K562 (cell line): ENCODE data around the gene FGF2. TPM values are rescaled to one million over a fixed set of nuclear protein-coding genes. Genes with fewer than 3 reads are reported as not detected.

Experiments used
- HEY1 ChIP-seq: fragments of 250-450 bp; sonication (Bioruptor Pico); IDR thresholded peaks from 2 replicates; pipeline ENCODE4 v1.5.0; 2020; ENCODE audit warnings: mild to moderate bottlenecking, moderate library complexity, borderline replicate concordance
- IFI16 ChIP-seq: fragments of 250-450 bp; sonication (Bioruptor Pico); IDR thresholded peaks from 2 replicates; pipeline ENCODE4 v2.1.2; 2022; ENCODE audit warnings: mild to moderate bottlenecking, inconsistent platforms
- MEF2A ChIP-seq: IDR thresholded peaks from 2 replicates; pipeline ENCODE4 v1.6.1; 2011; ENCODE audit warnings: low read depth, mild to moderate bottlenecking, low read length, moderate library complexity; ENCODE audit not compliant: control insufficient read depth
- NFYB ChIP-seq: IDR thresholded peaks from 2 replicates; pipeline ENCODE4 v1.6.1; 2011; ENCODE audit warnings: mild to moderate bottlenecking, moderate library complexity; ENCODE audit not compliant: insufficient read length; ENCODE audit errors: extremely low read depth
- PRDM10 ChIP-seq: fragments of 450-650 bp; IDR thresholded peaks from 2 replicates; pipeline ENCODE4 v1.6.1; 2018; ENCODE audit not compliant: partially characterized antibody
- PURB ChIP-seq: sonication (generic); formaldehyde crosslinking; IDR thresholded peaks from 2 replicates; pipeline ENCODE4 v1.9.0; 2021; ENCODE audit warnings: low read depth, mild to moderate bottlenecking, missing genetic modification reagents
- polyA plus RNA-seq, 8 experiments: library from polyadenylated mRNA; depleted of rRNA in 4 of 8; stranded (reverse) in 5 of 8; unstranded in 3 of 8; fragments of >200 nt; fragmentation: Nextera tagmentation in 2 of 8; fragmentation: Illumina TruSeq in 1 of 8; extraction: Ambion mirVana in 2 of 8; extraction: Trizol in 1 of 8; gene quantifications; 2 replicates each; pipeline versions ENCODE4 v1.2.1 to v1.2.3, GENCODE V29; 2011 to 2014; ENCODE audit warnings: inconsistent platforms in 1 of 8, missing spikeins in 1 of 8
- total RNA-seq, 7 experiments: library from RNA; depleted of rRNA in 6 of 7; stranded (reverse); fragments of >200 nt in 6 of 7; fragmentation: Illumina TruSeq in 2 of 7; extraction: Trizol in 2 of 7; gene quantifications; 2 replicates each; pipeline versions ENCODE4 v1.2.1 to v1.2.3, GENCODE V29; 2011 to 2021; ENCODE audit warnings: low replicate concordance in 1 of 7
- TF ChIP-seq, protein P1 (sequence below): IDR thresholded peaks from 3 replicates; pipeline ENCODE4 v1.6.1; 2011; ENCODE audit warnings: borderline replicate concordance, mild to moderate bottlenecking; ENCODE audit not compliant: insufficient read length, insufficient read depth
- TF ChIP-seq, protein P2 (sequence below), 2 experiments: IDR thresholded peaks in 1 of 2; conservative IDR thresholded peaks in 1 of 2; 2 replicates each; pipeline ENCODE4 v1.6.1; 2016; ENCODE audit warnings: low read depth in 2 of 2, mild to moderate bottlenecking in 1 of 2, missing compliant biosample characterization in 1 of 2, missing genetic modification characterization in 1 of 2, moderate library complexity in 1 of 2
- TF ChIP-seq, protein P3 (sequence below): fragments of 450-650 bp; IDR thresholded peaks from 2 replicates; pipeline ENCODE4 v1.7.1; 2018; ENCODE audit warnings: mild to moderate bottlenecking, low read depth; ENCODE audit not compliant: partially characterized antibody

FGF2 gene
- total and polyA plus RNA-seq, 9 of the 15 experiments (the other 6 are each of a cell fraction or from before 2014, with no cell fraction given) = 2.5 to 19.4 (median 9.2) TPM

GRCh38 chr4:122815248-122815647 is 11.4 kb upstream of the FGF2 start (continued):
- TF ChIP-seq PRDM10 (no peak), PURB (CRISPR knock-in tag) (no peak), IFI16 (no peak), NFYB (no peak), HEY1 (CRISPR knock-in tag) (no peak), MEF2A (no peak)
- TF ChIP-seq, protein P1, sequence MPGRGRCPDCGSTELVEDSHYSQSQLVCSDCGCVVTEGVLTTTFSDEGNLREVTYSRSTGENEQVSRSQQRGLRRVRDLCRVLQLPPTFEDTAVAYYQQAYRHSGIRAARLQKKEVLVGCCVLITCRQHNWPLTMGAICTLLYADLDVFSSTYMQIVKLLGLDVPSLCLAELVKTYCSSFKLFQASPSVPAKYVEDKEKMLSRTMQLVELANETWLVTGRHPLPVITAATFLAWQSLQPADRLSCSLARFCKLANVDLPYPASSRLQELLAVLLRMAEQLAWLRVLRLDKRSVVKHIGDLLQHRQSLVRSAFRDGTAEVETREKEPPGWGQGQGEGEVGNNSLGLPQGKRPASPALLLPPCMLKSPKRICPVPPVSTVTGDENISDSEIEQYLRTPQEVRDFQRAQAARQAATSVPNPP = no peak
- TF ChIP-seq, protein P2, sequence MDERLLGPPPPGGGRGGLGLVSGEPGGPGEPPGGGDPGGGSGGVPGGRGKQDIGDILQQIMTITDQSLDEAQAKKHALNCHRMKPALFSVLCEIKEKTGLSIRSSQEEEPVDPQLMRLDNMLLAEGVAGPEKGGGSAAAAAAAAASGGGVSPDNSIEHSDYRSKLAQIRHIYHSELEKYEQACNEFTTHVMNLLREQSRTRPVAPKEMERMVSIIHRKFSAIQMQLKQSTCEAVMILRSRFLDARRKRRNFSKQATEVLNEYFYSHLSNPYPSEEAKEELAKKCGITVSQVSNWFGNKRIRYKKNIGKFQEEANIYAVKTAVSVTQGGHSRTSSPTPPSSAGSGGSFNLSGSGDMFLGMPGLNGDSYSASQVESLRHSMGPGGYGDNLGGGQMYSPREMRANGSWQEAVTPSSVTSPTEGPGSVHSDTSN (CRISPR knock-in tag; IDR thresholded peaks at IDR 0.05; ENCODE audit: low read depth) = no peak
- TF ChIP-seq, protein P2 (tag; conservative IDR thresholded peaks at IDR 0.05; ENCODE audit: low read depth) = no peak
- TF ChIP-seq, protein P3, sequence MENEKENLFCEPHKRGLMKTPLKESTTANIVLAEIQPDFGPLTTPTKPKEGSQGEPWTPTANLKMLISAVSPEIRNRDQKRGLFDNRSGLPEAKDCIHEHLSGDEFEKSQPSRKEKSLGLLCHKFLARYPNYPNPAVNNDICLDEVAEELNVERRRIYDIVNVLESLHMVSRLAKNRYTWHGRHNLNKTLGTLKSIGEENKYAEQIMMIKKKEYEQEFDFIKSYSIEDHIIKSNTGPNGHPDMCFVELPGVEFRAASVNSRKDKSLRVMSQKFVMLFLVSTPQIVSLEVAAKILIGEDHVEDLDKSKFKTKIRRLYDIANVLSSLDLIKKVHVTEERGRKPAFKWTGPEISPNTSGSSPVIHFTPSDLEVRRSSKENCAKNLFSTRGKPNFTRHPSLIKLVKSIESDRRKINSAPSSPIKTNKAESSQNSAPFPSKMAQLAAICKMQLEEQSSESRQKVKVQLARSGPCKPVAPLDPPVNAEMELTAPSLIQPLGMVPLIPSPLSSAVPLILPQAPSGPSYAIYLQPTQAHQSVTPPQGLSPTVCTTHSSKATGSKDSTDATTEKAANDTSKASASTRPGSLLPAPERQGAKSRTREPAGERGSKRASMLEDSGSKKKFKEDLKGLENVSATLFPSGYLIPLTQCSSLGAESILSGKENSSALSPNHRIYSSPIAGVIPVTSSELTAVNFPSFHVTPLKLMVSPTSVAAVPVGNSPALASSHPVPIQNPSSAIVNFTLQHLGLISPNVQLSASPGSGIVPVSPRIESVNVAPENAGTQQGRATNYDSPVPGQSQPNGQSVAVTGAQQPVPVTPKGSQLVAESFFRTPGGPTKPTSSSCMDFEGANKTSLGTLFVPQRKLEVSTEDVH = no peak
